Testis (tissue), 3 donors: ENCODE results near the gene TACC3. TPM values are rescaled to one million over a fixed set of nuclear protein-coding genes. Genes with fewer than 3 reads are reported as not detected.

Experiments
- DNase-seq: peaks from one replicate; pipeline ENCODE4 v3.0.0-alpha.2; 2019
- H3K27ac ChIP-seq, 2 donors: fragments of 200-600 bp; sonication (generic); one replicate each; pipeline ENCODE4 v1.5.1; 2019
- H3K27me3 ChIP-seq: fragments of 200-600 bp; sonication (generic); one replicate; pipeline ENCODE4 v1.5.1; 2019
- H3K36me3 ChIP-seq: fragments of 200-600 bp; sonication (generic); one replicate; pipeline ENCODE4 v1.5.1; 2017; ENCODE audit warnings: low read depth; ENCODE audit errors: missing control alignments
- H3K4me1 ChIP-seq: fragments of 200-600 bp; sonication (generic); one replicate; pipeline ENCODE4 v1.5.1; 2019
- H3K4me3 ChIP-seq, 2 donors: fragments of 200-600 bp; sonication (generic); one replicate each; pipeline ENCODE4 v1.5.1; 2017 to 2019
- H3K9me3 ChIP-seq: fragments of 200-600 bp; sonication (generic); one replicate; pipeline ENCODE4 v1.5.1; 2017
- POLR2A ChIP-seq: fragments of 450-650 bp; IDR thresholded peaks from one replicate; pipeline ENCODE4 v1.6.1; 2017; ENCODE audit warnings: antibody characterized with exemption, mild to moderate bottlenecking, moderate library complexity
- WGBS, 2 donors: methylation state at CpG; one replicate each; pipeline ENCODE4 v1.1.5; 2018; 5-methylcytosine and 5-hydroxymethylcytosine counted together
- intact Hi-C: fragments of 100-400 bp; cut with DNase I; formaldehyde crosslinking; loops from one replicate; pipeline ENCODE4 v1.15.1; 2023; ENCODE audit warnings: low total_unique reads
- polyA plus RNA-seq: library from polyadenylated mRNA; stranded (reverse); fragments of 350-450 nt; fragmentation: Illumina TruSeq; extraction: RNeasy Lipid Tissue Mini Kit (QIAGEN cat#74804); gene quantifications from one replicate; pipeline ENCODE4 v1.2.3, GENCODE V29; 2014; ENCODE audit warnings: low read depth, low replicate concordance; ENCODE audit not compliant: insufficient read depth
- total RNA-seq, 2 donors: library from RNA; depleted of rRNA; stranded (reverse); fragments of >200 nt; gene quantifications; one replicate each; pipeline ENCODE4 v1.2.3, GENCODE V29; 2016
- TF ChIP-seq, protein P1 (sequence below), 3 experiments: fragments of 450-650 bp in 2 of 3; fragments of 200-600 bp in 1 of 3; sonication (generic) in 1 of 3; IDR thresholded peaks; one replicate each; pipeline ENCODE4 v1.5.1; 2016 to 2019; ENCODE audit warnings: antibody characterized with exemption in 3 of 3, mild to moderate bottlenecking in 2 of 3, moderate library complexity in 1 of 3

TACC3 gene
- total and polyA plus RNA-seq, 3 donors from 2014 or later, result 82.9 to 158 (median 112) TPM

DNA sequence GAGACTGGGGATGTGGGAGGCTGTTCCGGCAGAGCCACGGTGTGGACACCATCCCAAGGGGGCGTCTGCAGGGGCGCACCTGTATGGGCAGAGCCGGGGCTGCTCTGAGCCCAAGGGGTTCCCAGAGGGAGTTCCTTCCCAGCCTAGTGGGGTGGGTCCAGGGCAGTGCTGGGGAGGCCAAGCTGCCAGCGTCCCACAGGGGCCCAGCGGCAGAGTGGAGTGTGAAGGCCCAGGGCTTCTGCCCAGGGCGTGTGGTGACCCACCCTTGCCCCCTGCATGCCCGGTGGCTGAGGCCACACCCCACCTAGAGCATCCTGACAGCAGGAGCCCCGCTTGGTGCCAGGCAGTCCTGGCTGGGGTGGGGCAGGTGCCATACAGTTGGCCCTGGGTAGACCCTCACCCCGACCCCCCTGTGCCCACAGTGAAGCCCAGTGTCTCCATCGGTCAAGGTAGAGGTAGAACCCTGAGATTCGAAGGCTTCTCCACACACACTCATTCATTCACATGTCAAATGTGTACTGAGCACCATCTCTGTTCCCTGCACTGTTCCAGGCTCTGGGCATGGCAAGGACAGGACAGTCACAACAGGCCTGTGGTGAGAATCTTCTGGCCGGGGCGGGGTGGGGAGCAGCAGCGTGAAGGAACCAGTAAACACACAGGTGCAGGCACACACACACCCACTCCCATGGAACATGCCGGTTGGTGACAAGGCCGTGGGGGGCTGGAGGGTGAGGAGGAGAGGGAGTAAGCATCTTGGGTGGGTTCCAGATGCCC, 29.2 kb downstream of the TACC3 start:
- Histone ChIP-seq H3K36me3 (no peaks in the 10 kb centered on the region), H3K27me3 (no peaks in the 10 kb centered on the region), H3K27ac (no peak overlapping the region), H3K4me1 (no peaks in the 10 kb centered on the region), H3K4me3 (no peak overlapping the region), H3K9me3 (no peaks in the 10 kb centered on the region)
- WGBS, 2 donors, result 89 to 92% methylated on average over 15 to 18 of the region's 18 CpGs
- no peak for DNase-seq
- no peak for TF ChIP-seq POLR2A
- TF ChIP-seq, protein P1, sequence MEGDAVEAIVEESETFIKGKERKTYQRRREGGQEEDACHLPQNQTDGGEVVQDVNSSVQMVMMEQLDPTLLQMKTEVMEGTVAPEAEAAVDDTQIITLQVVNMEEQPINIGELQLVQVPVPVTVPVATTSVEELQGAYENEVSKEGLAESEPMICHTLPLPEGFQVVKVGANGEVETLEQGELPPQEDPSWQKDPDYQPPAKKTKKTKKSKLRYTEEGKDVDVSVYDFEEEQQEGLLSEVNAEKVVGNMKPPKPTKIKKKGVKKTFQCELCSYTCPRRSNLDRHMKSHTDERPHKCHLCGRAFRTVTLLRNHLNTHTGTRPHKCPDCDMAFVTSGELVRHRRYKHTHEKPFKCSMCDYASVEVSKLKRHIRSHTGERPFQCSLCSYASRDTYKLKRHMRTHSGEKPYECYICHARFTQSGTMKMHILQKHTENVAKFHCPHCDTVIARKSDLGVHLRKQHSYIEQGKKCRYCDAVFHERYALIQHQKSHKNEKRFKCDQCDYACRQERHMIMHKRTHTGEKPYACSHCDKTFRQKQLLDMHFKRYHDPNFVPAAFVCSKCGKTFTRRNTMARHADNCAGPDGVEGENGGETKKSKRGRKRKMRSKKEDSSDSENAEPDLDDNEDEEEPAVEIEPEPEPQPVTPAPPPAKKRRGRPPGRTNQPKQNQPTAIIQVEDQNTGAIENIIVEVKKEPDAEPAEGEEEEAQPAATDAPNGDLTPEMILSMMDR (IDR thresholded peaks at IDR 0.05), result no peak
- intact Hi-C loops, result loop anchor here (10.0 kb wide), 1 partner anchor 154 kb away; no protein-coding TSS in a partner anchor

DNA sequence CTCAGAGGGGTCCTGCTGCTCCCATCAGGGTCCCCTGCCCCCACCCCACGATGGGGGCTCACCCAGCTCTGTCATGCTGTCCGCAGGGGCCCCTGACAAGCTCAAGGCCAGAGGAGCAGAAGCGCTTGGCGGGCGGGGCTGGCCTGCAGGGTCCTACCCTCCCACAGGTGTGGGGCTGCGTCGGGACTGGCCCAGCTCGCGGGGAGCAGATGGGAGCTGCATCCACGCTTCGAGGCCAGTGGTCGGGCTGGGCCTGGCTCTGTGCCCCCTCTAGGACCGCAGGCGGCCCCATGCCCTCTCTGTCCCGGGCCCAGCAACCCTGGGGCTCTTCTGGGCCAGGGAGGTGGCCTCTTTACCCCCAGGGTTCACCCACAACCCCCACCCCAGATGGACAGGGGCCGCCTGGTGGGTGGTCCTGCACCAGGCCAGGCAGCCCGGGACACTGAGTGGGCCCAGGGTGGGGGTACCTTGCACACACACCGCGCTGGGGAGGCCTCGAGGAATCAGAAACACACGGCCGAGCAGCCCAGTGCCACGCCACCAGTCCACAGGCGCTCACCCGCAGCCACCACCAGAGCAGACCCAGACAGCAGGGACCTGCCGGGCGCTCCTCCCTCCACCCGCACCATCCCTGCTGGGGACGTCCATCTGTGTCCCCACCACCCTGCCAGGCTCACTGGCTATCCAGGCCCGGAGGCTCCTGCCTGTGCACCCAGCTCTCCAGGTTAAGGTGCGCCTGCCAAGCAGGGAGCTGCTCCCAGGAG, 30.0 kb downstream of the TACC3 start:
- intact Hi-C loops, result loop anchor here (10.0 kb wide), 1 partner anchor 153 kb away; no protein-coding TSS in a partner anchor
- WGBS, 2 donors, result 87 to 94% methylated on average over 7 to 26 of the region's 31 CpGs
- TF ChIP-seq, protein P1 (IDR thresholded peaks at IDR 0.05), result no peak
- no peak for TF ChIP-seq POLR2A

DNA sequence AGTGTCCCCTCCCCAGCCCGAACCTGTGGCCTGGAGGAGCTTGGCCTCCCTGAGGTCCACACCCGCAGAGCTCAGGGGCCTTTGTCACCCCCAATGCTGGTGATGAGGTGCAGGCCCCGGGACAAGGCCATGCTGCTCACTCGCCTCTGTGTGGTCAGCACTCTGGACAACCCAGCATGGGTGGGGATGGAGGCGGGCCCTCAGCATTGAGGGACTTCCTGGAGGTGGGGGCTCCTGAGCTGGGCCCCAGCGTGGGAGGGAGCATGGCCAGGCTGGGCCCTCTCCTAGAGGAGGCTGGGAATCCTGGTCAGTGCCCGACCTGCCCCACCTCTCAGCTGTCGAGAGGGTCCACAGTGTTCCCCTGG, 30.6 kb downstream of the TACC3 start:
- intact Hi-C loops, result loop anchor here (10.0 kb wide), 1 partner anchor 153 kb away; no protein-coding TSS in a partner anchor
- WGBS, 2 donors, result 81 to 89% methylated on average over 7 to 8 of the region's 8 CpGs
- no peak overlapping the region for H3K4me3 ChIP-seq
- no peak for DNase-seq
- no peaks in the 10 kb centered on the region for H3K36me3 ChIP-seq
- H3K9me3 ChIP-seq, result no peaks in the 10 kb centered on the region
- no peak overlapping the region for H3K27ac ChIP-seq
- no peaks in the 10 kb centered on the region for H3K4me1 ChIP-seq
- no peaks in the 10 kb centered on the region for H3K27me3 ChIP-seq
- TF ChIP-seq, protein P1 (IDR thresholded peaks at IDR 0.05), result no peak
- no peak for TF ChIP-seq POLR2A

More for the DNA sequence above, 30.0 kb downstream of the TACC3 start:
- Histone ChIP-seq H3K9me3 (no peaks in the 10 kb centered on the region), H3K27ac (no peak overlapping the region), H3K4me1 (no peaks in the 10 kb centered on the region), H3K36me3 (no peaks in the 10 kb centered on the region), H3K4me3 (no peak overlapping the region), H3K27me3 (no peaks in the 10 kb centered on the region)
- no peak for DNase-seq

DNA sequence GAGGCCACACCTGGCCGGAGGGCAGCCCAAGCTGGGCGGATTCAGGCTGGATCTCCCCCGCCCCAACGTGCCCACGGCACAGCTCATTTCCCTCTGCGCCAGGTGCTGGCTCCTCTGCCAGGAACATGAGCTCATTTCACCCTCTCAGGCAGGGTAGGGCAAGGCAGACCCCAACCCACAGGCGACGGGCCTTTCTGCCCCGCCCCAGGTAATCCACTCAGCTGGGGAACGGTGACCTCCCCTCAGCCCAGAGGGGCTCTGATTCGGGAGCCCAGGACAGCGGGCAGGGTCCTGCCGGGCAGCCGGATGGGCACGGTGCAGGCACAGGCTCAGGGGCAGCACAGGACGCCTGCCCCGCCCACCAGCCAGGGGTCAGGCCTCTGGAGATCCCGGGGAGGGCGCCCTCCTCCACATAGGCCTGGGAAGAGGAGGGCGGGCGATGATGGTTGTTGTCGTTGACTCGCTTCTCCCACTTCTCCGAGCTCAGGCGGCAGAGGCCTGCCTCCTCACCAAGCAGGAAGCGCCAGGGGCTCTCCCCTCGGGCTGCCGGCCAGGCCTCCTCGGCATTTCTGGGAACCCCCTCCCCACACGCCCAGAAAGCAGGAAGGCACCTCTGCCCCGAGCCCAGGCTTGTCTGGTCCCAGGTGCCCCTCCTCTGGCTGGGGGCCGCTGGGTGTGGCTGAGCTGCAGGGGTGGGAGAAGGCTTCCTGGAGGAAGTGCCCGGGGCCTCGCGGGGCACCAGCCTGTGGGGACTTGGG, 31.1 kb downstream of the TACC3 start:
- DNase-seq, result no peak
- Histone ChIP-seq H3K4me3 (no peak overlapping the region), H3K27ac (no peak overlapping the region), H3K27me3 (no peaks in the 10 kb centered on the region), H3K9me3 (no peaks in the 10 kb centered on the region), H3K36me3 (no peaks in the 10 kb centered on the region), H3K4me1 (no peaks in the 10 kb centered on the region)
- intact Hi-C loops, result loop anchor here (10.0 kb wide), 1 partner anchor 152 kb away; no protein-coding TSS in a partner anchor
- WGBS, 2 donors, result 69 to 82% methylated on average over 14 to 34 of the region's 35 CpGs
- TF ChIP-seq, protein P1 (IDR thresholded peaks at IDR 0.05), result no peak
- no peak for TF ChIP-seq POLR2A
